DOHH2 (cell line): ENCODE measurements around the gene ITGB8.
"Not testable (repeated sequence)": the region's sequence is repeated elsewhere in the genome, so short reads cannot be mapped to it uniquely, and the experiment has no call there.

ENCODE experiments used
- H3F3A ChIP-seq: fragments of 200-600 bp; sonication (generic), shearing (Covaris generic); 2 replicates; pipeline ENCODE4 v1.6.0; 2016; ENCODE audit warnings: antibody characterized with exemption, mild to moderate bottlenecking; ENCODE audit not compliant: control insufficient read depth, insufficient read depth
- H3K27ac ChIP-seq: fragments of 200-600 bp; sonication (generic); 2 replicates; pipeline ENCODE4 v1.5.1; 2014; ENCODE audit warnings: low read depth, mild to moderate bottlenecking, low read length, moderate library complexity
- H3K27me3 ChIP-seq: fragments of 200-600 bp; sonication (generic); 2 replicates; pipeline ENCODE4 v1.6.1; 2014; ENCODE audit warnings: mild to moderate bottlenecking, low read length, mixed read lengths; ENCODE audit not compliant: control insufficient read depth
- H3K36me3 ChIP-seq: fragments of 200-600 bp; sonication (generic); 2 replicates; pipeline ENCODE4 v1.6.1; 2014; ENCODE audit warnings: mild to moderate bottlenecking, low read length, moderate library complexity, mixed read lengths; ENCODE audit not compliant: control insufficient read depth
- H3K4me1 ChIP-seq: fragments of 200-600 bp; sonication (generic); 2 replicates; pipeline ENCODE4 v1.6.1; 2014; ENCODE audit warnings: mild to moderate bottlenecking, low read length, mixed read lengths; ENCODE audit not compliant: control insufficient read depth
- H3K4me2 ChIP-seq: fragments of 200-600 bp; sonication (generic); 2 replicates; pipeline ENCODE4 v1.6.0; 2014; ENCODE audit warnings: mild to moderate bottlenecking, low read length, moderate library complexity
- H3K4me3 ChIP-seq: fragments of 200-600 bp; sonication (generic); 2 replicates; pipeline ENCODE4 v1.5.1; 2014; ENCODE audit warnings: mild to moderate bottlenecking, low read length, mixed read lengths
- H3K79me2 ChIP-seq: fragments of 200-600 bp; sonication (generic); 2 replicates; pipeline ENCODE4 v1.6.1; 2014; ENCODE audit warnings: mild to moderate bottlenecking, low read length, mixed read lengths; ENCODE audit not compliant: control insufficient read depth
- H3K9me2 ChIP-seq: fragments of 200-600 bp; sonication (generic); replicated peaks from 2 replicates; pipeline ENCODE4 v1.6.1; 2014; ENCODE audit warnings: mild to moderate bottlenecking, low read length, mixed read lengths; ENCODE audit not compliant: control insufficient read depth
- H3K9me3 ChIP-seq: fragments of 200-600 bp; sonication (generic); 2 replicates; pipeline ENCODE4 v1.6.1; 2014; ENCODE audit warnings: antibody characterized with exemption, low read length, mixed read lengths; ENCODE audit not compliant: control insufficient read depth, insufficient read depth
- H4K20me1 ChIP-seq: fragments of 200-600 bp; sonication (generic); 2 replicates; pipeline ENCODE4 v1.6.0; 2014; ENCODE audit warnings: low read depth, mild to moderate bottlenecking, antibody characterized with exemption, low read length, moderate library complexity; ENCODE audit not compliant: control insufficient read depth, insufficient read depth
- EZH2phosphoT487 ChIP-seq: fragments of 200-600 bp; sonication (generic); IDR thresholded peaks from 2 replicates; pipeline ENCODE4 v1.6.1; 2017; ENCODE audit warnings: borderline replicate concordance, mild to moderate bottlenecking, antibody characterized with exemption, low read length, moderate library complexity, mixed read lengths
- TF ChIP-seq, protein P1 (sequence below): fragments of 200-600 bp; sonication (generic); IDR thresholded peaks from one replicate; pipeline ENCODE4 v1.5.1; 2014; ENCODE audit warnings: antibody characterized with exemption, mild to moderate bottlenecking, low read depth, low read length; ENCODE audit not compliant: poor library complexity, severe bottlenecking

The ITGB8 gene

DNA sequence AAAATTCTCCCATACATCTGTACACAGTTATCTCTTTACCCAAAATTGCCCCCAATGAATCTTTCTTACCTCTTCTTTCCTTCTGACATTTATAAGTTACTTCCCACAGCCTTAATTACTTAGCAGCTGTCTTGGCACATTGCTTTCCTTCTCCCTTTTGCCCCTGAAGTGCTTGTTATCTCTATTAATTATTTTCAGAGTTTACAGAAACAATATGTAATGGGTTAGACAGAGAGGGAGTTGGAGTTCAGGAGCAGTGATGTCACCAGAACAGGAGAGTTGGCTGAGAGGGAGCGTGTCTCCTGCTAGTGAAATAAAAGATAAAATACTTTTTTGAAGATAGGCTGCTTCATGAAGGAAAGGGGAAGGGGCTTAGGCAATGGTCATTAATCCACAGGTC is 57.4 kb downstream of the ITGB8 start:
- H3K27ac ChIP-seq, result no peak overlapping the region
- no peaks in the 10 kb centered on the region for H3K36me3 ChIP-seq
- no peak overlapping the region for H3K4me2 ChIP-seq
- no peak for TF ChIP-seq EZH2phosphoT487
- TF ChIP-seq, protein P1, sequence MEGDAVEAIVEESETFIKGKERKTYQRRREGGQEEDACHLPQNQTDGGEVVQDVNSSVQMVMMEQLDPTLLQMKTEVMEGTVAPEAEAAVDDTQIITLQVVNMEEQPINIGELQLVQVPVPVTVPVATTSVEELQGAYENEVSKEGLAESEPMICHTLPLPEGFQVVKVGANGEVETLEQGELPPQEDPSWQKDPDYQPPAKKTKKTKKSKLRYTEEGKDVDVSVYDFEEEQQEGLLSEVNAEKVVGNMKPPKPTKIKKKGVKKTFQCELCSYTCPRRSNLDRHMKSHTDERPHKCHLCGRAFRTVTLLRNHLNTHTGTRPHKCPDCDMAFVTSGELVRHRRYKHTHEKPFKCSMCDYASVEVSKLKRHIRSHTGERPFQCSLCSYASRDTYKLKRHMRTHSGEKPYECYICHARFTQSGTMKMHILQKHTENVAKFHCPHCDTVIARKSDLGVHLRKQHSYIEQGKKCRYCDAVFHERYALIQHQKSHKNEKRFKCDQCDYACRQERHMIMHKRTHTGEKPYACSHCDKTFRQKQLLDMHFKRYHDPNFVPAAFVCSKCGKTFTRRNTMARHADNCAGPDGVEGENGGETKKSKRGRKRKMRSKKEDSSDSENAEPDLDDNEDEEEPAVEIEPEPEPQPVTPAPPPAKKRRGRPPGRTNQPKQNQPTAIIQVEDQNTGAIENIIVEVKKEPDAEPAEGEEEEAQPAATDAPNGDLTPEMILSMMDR, result no peak
- H3F3A ChIP-seq, result no peaks in the 10 kb centered on the region
- peaks cover 9% of the 10 kb centered on the region for H3K4me1 ChIP-seq
- H4K20me1 ChIP-seq, result no peaks in the 10 kb centered on the region
- H3K4me3 ChIP-seq, result no peak overlapping the region
- peaks cover 3% of the 10 kb centered on the region; the same call in 1 of the 2 replicates for H3K27me3 ChIP-seq
- no peaks in the 10 kb centered on the region for H3K79me2 ChIP-seq
- H3K9me2 ChIP-seq, result no peaks in the 10 kb centered on the region
- H3K9me3 ChIP-seq, result no peaks in the 10 kb centered on the region

DNA sequence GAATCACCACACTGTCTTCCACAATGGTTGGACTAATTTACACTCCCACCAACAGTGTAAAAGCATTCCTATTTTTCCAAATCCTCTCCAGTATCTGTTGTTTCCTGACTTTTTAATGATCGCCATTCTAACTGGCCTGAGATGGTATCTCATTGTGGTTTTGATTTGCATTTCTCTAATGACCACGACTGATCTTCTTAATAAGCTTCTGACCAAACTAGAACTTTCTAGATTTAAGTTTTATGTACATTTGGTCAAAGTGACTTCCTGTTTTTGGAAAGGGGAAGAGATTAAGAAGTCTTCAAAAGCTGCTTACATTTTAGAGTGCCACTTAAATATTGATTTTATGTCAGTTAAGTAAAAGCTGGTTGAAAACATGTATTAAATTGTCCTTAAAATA is 58.5 kb downstream of the ITGB8 start:
- H3K9me3 ChIP-seq, H3K27me3 ChIP-seq, H3K36me3 ChIP-seq, H3K4me2 ChIP-seq, H4K20me1 ChIP-seq, H3K4me1 ChIP-seq, H3K9me2 ChIP-seq, H3K4me3 ChIP-seq, H3K79me2 ChIP-seq, H3F3A ChIP-seq, H3K27ac ChIP-seq: not testable (repeated sequence)

DNA sequence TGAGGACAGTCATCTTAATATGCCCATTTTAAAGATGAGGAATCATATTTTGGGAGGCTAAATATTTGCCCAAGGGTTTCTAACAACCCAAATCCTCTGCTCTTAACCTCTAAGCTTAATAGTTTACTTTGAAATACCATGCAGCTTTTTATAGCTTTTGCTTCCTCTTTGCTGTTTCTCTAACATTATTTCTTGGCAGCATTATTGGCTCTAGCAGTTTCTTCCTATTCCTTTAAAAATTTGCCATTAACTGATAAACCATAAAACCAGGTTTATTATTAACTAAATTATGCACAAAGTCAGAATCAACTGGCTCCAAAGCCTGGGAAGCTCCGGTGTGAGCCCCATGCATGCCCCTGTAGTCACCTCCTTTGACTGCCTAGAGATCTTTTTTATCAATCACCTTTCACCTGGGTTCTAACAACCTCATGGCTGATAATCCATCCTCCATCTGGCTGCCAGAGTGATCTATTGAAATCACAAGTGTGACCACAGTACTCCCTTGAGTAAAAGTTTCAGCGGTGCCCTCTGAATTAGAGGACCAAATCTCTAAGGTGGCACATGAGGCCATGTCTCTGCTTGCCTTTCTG is 62.4 kb downstream of the ITGB8 start:
- no peak overlapping the region for H3K4me3 ChIP-seq
- TF ChIP-seq, protein P1, result no peak
- TF ChIP-seq EZH2phosphoT487, result no peak
- no peaks in the 10 kb centered on the region for H4K20me1 ChIP-seq
- no peaks in the 10 kb centered on the region for H3K9me3 ChIP-seq
- no peaks in the 10 kb centered on the region for H3K79me2 ChIP-seq
- H3K27me3 ChIP-seq, result no peaks in the 10 kb centered on the region
- H3K9me2 ChIP-seq, result no peaks in the 10 kb centered on the region
- no peak overlapping the region for H3K4me2 ChIP-seq
- no peaks in the 10 kb centered on the region for H3F3A ChIP-seq
- no peak overlapping the region for H3K27ac ChIP-seq
- H3K4me1 ChIP-seq, result peaks cover 9% of the 10 kb centered on the region
- H3K36me3 ChIP-seq, result no peaks in the 10 kb centered on the region

DNA sequence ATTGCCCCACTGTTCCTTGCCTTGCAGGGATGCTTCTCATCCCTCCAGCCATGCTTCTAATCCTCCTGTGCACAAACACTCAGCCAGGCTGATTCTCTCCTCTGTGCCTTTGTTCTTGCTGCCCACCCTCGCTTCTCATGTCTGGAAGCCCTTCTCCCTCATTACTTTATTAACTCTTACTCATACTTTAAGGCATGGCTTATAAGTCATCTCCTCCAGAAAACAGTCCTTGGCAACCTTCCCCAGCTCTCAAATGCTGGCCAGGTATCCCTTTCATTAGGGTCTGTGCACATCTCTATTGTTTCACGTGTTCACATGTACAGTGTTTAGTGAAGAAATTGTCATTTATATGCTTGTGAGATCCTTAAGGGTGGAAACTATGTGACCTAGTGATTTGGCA is 62.9 kb downstream of the ITGB8 start:
- Histone ChIP-seq H3K9me3 (no peaks in the 10 kb centered on the region), H3K79me2 (no peaks in the 10 kb centered on the region), H3K4me3 (no peak overlapping the region), H4K20me1 (no peaks in the 10 kb centered on the region), H3K27me3 (no peaks in the 10 kb centered on the region), H3K4me1 (peaks cover 9% of the 10 kb centered on the region), H3K27ac (no peak overlapping the region), H3K4me2 (no peak overlapping the region), H3F3A (no peaks in the 10 kb centered on the region), H3K9me2 (no peaks in the 10 kb centered on the region), H3K36me3 (no peaks in the 10 kb centered on the region)
- no peak for TF ChIP-seq EZH2phosphoT487
- TF ChIP-seq, protein P1, result no peak
